ENCODE data around the gene ALG8. TPM values are rescaled to one million over a fixed set of nuclear protein-coding genes. Genes with fewer than 3 reads are reported as not detected.
A peak's percentile ranks its signal among the peaks of the same experiment; 100 is the strongest.

The ALG8 gene
- total and polyA plus RNA-seq, 3 experiments from 2014 or later, result 43.4 to 48.9 (median 46.9) TPM

GRCh38 chr11:78072455-78072854 is 67.0 kb downstream of the ALG8 start:
- Histone ChIP-seq H3K27me3 (ENCODE audit: insufficient read depth, low read length, poor library complexity, severe bottlenecking) (no peaks in the 10 kb centered on the region), H3K4me1 (ENCODE audit: insufficient read depth, low read length) (peaks cover 20% of the 10 kb centered on the region), H3K27ac (ENCODE audit: low read depth, low read length) (no peak overlapping the region), H3K36me3 (ENCODE audit: insufficient read depth, low read length) (peaks cover 16% of the 10 kb centered on the region), H3K9me3 (ENCODE audit: low read length) (no peaks in the 10 kb centered on the region), H3K4me3 (ENCODE audit: low read length) (no peak overlapping the region)
- DNase-seq, result no peak
- POLR2A ChIA-PET, result no interaction called here
- CTCF ChIA-PET, result no interaction called here
- Mint-ChIP-seq H3K36me3 (peaks cover 8 to 61% (median 15%) of the 10 kb centered on the region in 3 donors), H3K27me3 (peaks cover 0 to 2% of the 10 kb centered on the region in 2 donors), H3K27ac (peak overlapping the region in 4 of 8 donors; percentile 17 to 96 (median 52)), H3K9me3 (no peaks in the 10 kb centered on the region), H3K4me1 (peaks cover 26 to 50% (median 41%) of the 10 kb centered on the region in 3 donors), H3K4me3 (no peak overlapping the region)

GRCh38 chr11:78071717-78072116 is 67.7 kb downstream of the ALG8 start:
- Histone ChIP-seq H3K4me1 (ENCODE audit: insufficient read depth, low read length) (peaks cover 14% of the 10 kb centered on the region), H3K27me3 (ENCODE audit: insufficient read depth, low read length, poor library complexity, severe bottlenecking) (no peaks in the 10 kb centered on the region), H3K9me3 (ENCODE audit: low read length) (no peaks in the 10 kb centered on the region), H3K27ac (ENCODE audit: low read depth, low read length) (no peak overlapping the region), H3K36me3 (ENCODE audit: insufficient read depth, low read length) (peaks cover 16% of the 10 kb centered on the region), H3K4me3 (ENCODE audit: low read length) (no peak overlapping the region)
- H3K27me3 Mint-ChIP-seq, result peaks cover 0 to 2% of the 10 kb centered on the region in 2 donors
- peak overlapping the region in 1 of 8 donors; percentile 87 for H3K27ac Mint-ChIP-seq
- H3K36me3 Mint-ChIP-seq, result peaks cover 10 to 64% (median 17%) of the 10 kb centered on the region in 3 donors
- no peak for DNase-seq
- H3K4me3 Mint-ChIP-seq, result no peak overlapping the region
- peaks cover 22 to 45% (median 35%) of the 10 kb centered on the region in 3 donors for H3K4me1 Mint-ChIP-seq
- POLR2A ChIA-PET, result no interaction called here
- no peaks in the 10 kb centered on the region for H3K9me3 Mint-ChIP-seq
- CTCF ChIA-PET, result no interaction called here

GRCh38 chr11:78070621-78071020 is 68.8 kb downstream of the ALG8 start:
- ChIA-PET CTCF (no interaction called here), POLR2A (no interaction called here)
- Mint-ChIP-seq H3K4me1 (peaks cover 15 to 34% (median 24%) of the 10 kb centered on the region in 3 donors), H3K27me3 (peaks cover 0 to 2% of the 10 kb centered on the region in 2 donors), H3K4me3 (no peak overlapping the region), H3K9me3 (no peaks in the 10 kb centered on the region), H3K36me3 (peaks cover 10 to 59% (median 16%) of the 10 kb centered on the region in 3 donors), H3K27ac (no peak overlapping the region)
- H3K4me3 ChIP-seq (ENCODE audit: low read length), result no peak overlapping the region
- no peaks in the 10 kb centered on the region for H3K9me3 ChIP-seq (ENCODE audit: low read length)
- H3K36me3 ChIP-seq (ENCODE audit: insufficient read depth, low read length), result peaks cover 16% of the 10 kb centered on the region
- no peaks in the 10 kb centered on the region for H3K27me3 ChIP-seq (ENCODE audit: insufficient read depth, low read length, poor library complexity, severe bottlenecking)
- H3K27ac ChIP-seq (ENCODE audit: low read depth, low read length), result no peak overlapping the region
- peaks cover 3% of the 10 kb centered on the region for H3K4me1 ChIP-seq (ENCODE audit: insufficient read depth, low read length)
- DNase-seq, result no peak

- DNase-seq, result no peak
- ChIA-PET CTCF (no interaction called here), POLR2A (no interaction called here)
- H3K27me3 Mint-ChIP-seq, result peaks cover 0 to 2% of the 10 kb centered on the region in 2 donors
- no peak overlapping the region for H3K27ac Mint-ChIP-seq
- Histone ChIP-seq H3K36me3 (ENCODE audit: insufficient read depth, low read length) (peaks cover 16% of the 10 kb centered on the region), H3K4me1 (ENCODE audit: insufficient read depth, low read length) (no peaks in the 10 kb centered on the region), H3K27ac (ENCODE audit: low read depth, low read length) (no peak overlapping the region), H3K9me3 (ENCODE audit: low read length) (no peaks in the 10 kb centered on the region), H3K27me3 (ENCODE audit: insufficient read depth, low read length, poor library complexity, severe bottlenecking) (no peaks in the 10 kb centered on the region), H3K4me3 (ENCODE audit: low read length) (no peak overlapping the region)
- no peaks in the 10 kb centered on the region for H3K9me3 Mint-ChIP-seq
- no peak overlapping the region for H3K4me3 Mint-ChIP-seq
- H3K36me3 Mint-ChIP-seq, result peaks cover 10 to 54% (median 16%) of the 10 kb centered on the region in 3 donors
- peaks cover 8 to 22% (median 13%) of the 10 kb centered on the region in 3 donors for H3K4me1 Mint-ChIP-seq
Observed at GRCh38 chr11:78069465-78069864, 70.0 kb downstream of the ALG8 start.

- CTCF ChIA-PET, result no interaction called here
- H3K27ac Mint-ChIP-seq, result peak overlapping the region in 1 of 8 donors; percentile 53
Observed at GRCh38 chr11:78067704-78068103, 71.7 kb downstream of the ALG8 start.

GRCh38 chr11:78066471-78066870 is 73.0 kb downstream of the ALG8 start:
- Mint-ChIP-seq H3K36me3 (peaks cover 10 to 40% (median 12%) of the 10 kb centered on the region in 3 donors), H3K4me1 (peaks cover 0 to 1% (median under 1%) of the 10 kb centered on the region in 3 donors), H3K4me3 (no peak overlapping the region), H3K27ac (peak overlapping the region in 1 of 8 donors; percentile 17), H3K9me3 (no peaks in the 10 kb centered on the region), H3K27me3 (no peaks in the 10 kb centered on the region)
- no peak overlapping the region for H3K27ac ChIP-seq (ENCODE audit: low read depth, low read length)
- H3K4me1 ChIP-seq (ENCODE audit: insufficient read depth, low read length), result no peaks in the 10 kb centered on the region
- ChIA-PET POLR2A (no interaction called here), CTCF (no interaction called here)
- no peak overlapping the region for H3K4me3 ChIP-seq (ENCODE audit: low read length)
- H3K27me3 ChIP-seq (ENCODE audit: insufficient read depth, low read length, poor library complexity, severe bottlenecking), result no peaks in the 10 kb centered on the region
- H3K9me3 ChIP-seq (ENCODE audit: low read length), result no peaks in the 10 kb centered on the region
- DNase-seq, result no peak
- H3K36me3 ChIP-seq (ENCODE audit: insufficient read depth, low read length), result peaks cover 16% of the 10 kb centered on the region

More at GRCh38 chr11:78067704-78068103, 71.7 kb downstream of the ALG8 start:
- Mint-ChIP-seq H3K4me3 (no peak overlapping the region), H3K27me3 (no peaks in the 10 kb centered on the region), H3K4me1 (peaks cover 5 to 10% (median 6%) of the 10 kb centered on the region in 3 donors), H3K36me3 (peaks cover 10 to 49% (median 16%) of the 10 kb centered on the region in 3 donors), H3K9me3 (no peaks in the 10 kb centered on the region)
- POLR2A ChIA-PET, result no interaction called here
- no peaks in the 10 kb centered on the region for H3K27me3 ChIP-seq (ENCODE audit: insufficient read depth, low read length, poor library complexity, severe bottlenecking)
- no peak overlapping the region for H3K27ac ChIP-seq (ENCODE audit: low read depth, low read length)
- H3K36me3 ChIP-seq (ENCODE audit: insufficient read depth, low read length), result peaks cover 16% of the 10 kb centered on the region
- no peak for DNase-seq
- H3K4me3 ChIP-seq (ENCODE audit: low read length), result no peak overlapping the region
- H3K9me3 ChIP-seq (ENCODE audit: low read length), result no peaks in the 10 kb centered on the region
- no peaks in the 10 kb centered on the region for H3K4me1 ChIP-seq (ENCODE audit: insufficient read depth, low read length)

- H3K4me1 ChIP-seq (ENCODE audit: insufficient read depth, low read length), result no peaks in the 10 kb centered on the region
- no peak overlapping the region for H3K27ac ChIP-seq (ENCODE audit: low read depth, low read length)
- ChIA-PET POLR2A (no interaction called here), CTCF (interaction anchor here (0.8 kb wide), 1 partner anchor 19 kb away, joined by 4 read pairs; no protein-coding TSS in a partner anchor)
- no peak overlapping the region for H3K4me3 Mint-ChIP-seq
- H3K36me3 Mint-ChIP-seq, result peaks cover 10 to 29% (median 12%) of the 10 kb centered on the region in 3 donors
- H3K27me3 Mint-ChIP-seq, result no peaks in the 10 kb centered on the region
- H3K36me3 ChIP-seq (ENCODE audit: insufficient read depth, low read length), result peaks cover 10% of the 10 kb centered on the region
- H3K27me3 ChIP-seq (ENCODE audit: insufficient read depth, low read length, poor library complexity, severe bottlenecking), result no peaks in the 10 kb centered on the region
- DNase-seq, result no peak
- no peaks in the 10 kb centered on the region for H3K9me3 Mint-ChIP-seq
- no peaks in the 10 kb centered on the region for H3K9me3 ChIP-seq (ENCODE audit: low read length)
- no peak overlapping the region for H3K4me3 ChIP-seq (ENCODE audit: low read length)
- peak overlapping the region in 1 of 8 donors; percentile 64 for H3K27ac Mint-ChIP-seq
- H3K4me1 Mint-ChIP-seq, result no peaks in the 10 kb centered on the region
Observed at GRCh38 chr11:78065203-78065602, 74.2 kb downstream of the ALG8 start.

GRCh38 chr11:78063440-78064181 is 75.8 kb downstream of the ALG8 start, which contains the start of gene THRSP:
TSS of gene THRSP (plus strand) at chr11:78063861. CDS start at chr11:78063882, 21 bp downstream.
- ChIA-PET CTCF (no interaction called here), POLR2A (no interaction called here)
- H3K4me1 Mint-ChIP-seq, result no peaks in the 10 kb centered on the region

More at GRCh38 chr11:78063440-78064181, 75.8 kb downstream of the ALG8 start, which contains the start of gene THRSP:
- no peak within 1 kb of the TSS for H3K27ac ChIP-seq (ENCODE audit: low read depth, low read length)
- no peaks in the 10 kb centered on the region for H3K4me1 ChIP-seq (ENCODE audit: insufficient read depth, low read length)
- Mint-ChIP-seq H3K4me3 (no peak within 1 kb of the TSS), H3K27ac (peak within 1 kb of the TSS in 1 of 8 donors; percentile 87), H3K9me3 (no peaks in the 10 kb centered on the region), H3K36me3 (peaks cover 8 to 14% (median 10%) of the 10 kb centered on the region in 3 donors), H3K27me3 (no peaks in the 10 kb centered on the region)
- H3K9me3 ChIP-seq (ENCODE audit: low read length), result no peaks in the 10 kb centered on the region
- H3K36me3 ChIP-seq (ENCODE audit: insufficient read depth, low read length), result no peaks in the 10 kb centered on the region
- DNase-seq, result no peak
- no peak within 1 kb of the TSS for H3K4me3 ChIP-seq (ENCODE audit: low read length)
- H3K27me3 ChIP-seq (ENCODE audit: insufficient read depth, low read length, poor library complexity, severe bottlenecking), result no peaks in the 10 kb centered on the region
